IPS-NIHi7 (cell line): ENCODE data around the gene AMN.

Source experiments
- DNase-seq: peaks from one replicate; pipeline ENCODE4 v3.0.0; 2012; ENCODE audit warnings: mixed read lengths; ENCODE audit errors: extremely low spot score

AMN gene

DNA sequence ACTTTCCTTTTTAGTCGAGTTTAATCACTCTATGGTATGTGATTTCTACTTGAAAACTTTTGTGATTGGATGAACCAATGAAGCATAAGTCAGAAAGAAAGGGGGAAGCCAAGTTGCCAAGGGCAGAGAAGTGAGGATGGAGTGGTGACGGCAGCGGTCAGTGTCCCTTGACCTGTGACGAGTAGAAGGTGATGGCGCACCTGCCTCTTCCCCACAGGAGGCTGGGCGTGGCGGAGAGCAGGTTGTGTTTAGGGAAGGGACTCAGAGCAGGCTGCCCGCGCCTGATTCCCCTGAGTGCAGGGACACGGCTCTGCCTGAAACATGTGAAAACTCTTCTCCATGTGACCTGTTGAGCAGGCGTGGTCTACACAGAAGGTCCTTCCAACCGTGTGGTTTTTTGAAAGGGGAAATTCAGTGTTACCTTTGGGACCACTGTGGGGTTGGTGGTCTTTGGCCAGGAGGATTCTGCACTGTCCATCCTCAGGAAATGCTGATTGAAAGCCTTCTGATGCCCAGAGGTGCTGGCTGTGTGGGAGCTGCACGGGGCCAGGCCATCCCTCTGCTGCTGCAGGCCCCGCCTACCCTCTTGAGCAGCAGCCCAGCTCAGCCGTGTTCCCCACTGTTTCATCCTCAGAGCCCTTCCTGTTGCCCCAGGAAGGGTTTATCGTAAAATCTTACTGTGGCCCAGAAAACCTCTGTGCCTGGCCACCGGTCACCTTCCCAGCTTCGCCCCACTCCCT is 23.5 kb upstream of the AMN start:
- DNase-seq: no peak

DNA sequence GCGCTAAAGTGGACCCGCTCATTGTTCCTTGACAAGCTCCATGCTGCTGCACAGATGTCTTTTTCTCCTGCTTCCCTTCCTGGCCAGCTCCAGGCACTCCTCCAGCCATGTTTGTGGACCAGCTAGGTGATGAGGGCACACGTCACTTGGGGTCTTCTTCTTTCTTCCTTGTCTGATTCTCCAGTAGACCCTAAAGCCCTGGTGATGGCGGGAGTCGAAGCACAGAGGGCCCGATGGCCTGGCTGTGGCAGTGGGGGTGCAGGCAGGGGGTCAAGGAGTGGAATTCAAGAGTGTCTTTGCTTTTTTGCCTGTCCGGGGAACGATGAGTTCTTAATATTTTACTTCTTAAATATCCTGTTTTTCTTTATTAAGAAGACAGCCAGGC is 23.0 kb upstream of the AMN start:
- DNase-seq: no peak

DNA sequence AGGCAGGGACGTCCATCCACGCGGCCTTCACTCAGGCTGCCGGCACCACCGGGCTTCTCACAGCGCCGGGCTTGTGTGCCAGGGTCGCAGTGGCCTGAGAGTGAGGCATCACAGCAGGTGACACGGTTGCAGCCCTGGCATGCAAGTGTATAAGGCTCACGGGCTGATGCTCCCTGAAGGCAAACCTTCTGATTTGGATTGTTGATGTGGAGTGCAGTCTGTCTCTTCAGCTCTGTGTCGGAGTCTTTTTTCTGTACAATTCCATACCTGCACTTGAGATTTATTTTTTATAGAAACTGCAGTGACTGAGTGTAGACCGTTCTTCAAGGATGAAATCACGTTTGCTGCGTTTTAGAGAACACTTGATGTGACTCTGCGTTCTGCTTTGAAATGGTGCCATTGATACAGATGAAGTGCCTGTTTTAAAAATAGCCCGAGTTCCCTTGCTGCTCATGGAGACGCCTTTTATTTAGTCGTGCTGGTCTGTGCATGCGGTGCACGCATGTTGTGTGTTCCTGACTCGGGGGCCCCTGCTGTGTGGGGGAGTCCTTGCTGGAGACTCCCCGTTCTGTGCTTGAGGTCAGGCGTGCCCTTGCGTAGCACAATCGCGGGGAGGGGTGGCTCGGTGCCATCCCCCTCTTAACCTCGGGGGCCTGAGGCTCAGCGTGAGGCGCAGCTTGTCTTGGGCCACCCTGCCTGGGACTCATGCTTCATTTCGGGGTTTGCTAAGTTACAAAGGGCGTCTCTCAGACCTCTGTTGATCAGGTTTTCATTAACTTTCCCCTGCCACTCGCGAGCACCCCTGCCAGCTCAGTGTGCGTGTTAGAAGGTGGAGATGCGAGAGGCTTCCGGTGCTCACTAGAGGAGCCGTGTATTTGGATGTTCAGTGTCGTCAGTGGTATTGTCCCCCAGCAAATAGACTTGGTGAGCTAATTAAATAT is 21.6 kb upstream of the AMN start:
- DNase-seq: no peak

DNA sequence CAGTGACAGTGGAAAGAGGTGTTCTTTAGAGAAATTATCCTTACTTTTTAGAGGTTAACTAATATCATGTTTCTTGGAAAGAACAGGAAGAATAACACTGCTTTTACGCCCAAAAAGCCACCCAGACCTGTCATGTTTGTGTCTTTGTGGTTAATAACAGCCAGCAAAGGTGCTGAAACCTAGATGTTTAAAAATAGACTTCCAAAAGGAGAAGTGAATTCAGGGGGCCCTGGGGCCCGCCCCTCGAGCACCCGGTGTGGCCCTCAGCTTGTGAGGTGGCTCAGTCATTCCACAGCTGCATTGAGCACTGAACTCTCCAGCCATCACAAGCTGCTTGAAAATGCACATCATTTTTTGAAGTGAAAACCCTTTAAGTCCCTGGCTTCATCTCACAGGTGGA is 20.8 kb upstream of the AMN start:
- DNase-seq: no peak

DNA sequence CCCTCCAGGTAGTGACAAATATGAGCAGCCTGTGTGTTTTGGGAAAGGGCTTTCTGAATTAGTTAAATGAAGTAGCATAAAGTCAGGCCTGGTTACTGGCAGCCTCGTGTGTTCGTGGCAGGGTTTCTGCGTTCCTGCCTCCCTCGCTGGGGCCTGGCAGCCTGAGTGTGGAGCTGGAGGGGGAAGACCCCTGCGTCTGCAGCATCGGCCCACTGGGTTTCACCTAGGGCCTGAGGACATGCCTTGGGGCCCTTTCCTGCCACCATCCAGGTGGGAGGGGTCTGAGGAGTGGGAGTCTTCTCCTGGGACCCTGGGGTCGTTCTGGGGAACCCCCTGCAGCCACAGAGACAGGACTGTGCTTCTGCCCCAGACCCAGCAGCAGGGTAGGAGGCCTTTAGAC is 20.4 kb upstream of the AMN start:
- DNase-seq: no peak

DNA sequence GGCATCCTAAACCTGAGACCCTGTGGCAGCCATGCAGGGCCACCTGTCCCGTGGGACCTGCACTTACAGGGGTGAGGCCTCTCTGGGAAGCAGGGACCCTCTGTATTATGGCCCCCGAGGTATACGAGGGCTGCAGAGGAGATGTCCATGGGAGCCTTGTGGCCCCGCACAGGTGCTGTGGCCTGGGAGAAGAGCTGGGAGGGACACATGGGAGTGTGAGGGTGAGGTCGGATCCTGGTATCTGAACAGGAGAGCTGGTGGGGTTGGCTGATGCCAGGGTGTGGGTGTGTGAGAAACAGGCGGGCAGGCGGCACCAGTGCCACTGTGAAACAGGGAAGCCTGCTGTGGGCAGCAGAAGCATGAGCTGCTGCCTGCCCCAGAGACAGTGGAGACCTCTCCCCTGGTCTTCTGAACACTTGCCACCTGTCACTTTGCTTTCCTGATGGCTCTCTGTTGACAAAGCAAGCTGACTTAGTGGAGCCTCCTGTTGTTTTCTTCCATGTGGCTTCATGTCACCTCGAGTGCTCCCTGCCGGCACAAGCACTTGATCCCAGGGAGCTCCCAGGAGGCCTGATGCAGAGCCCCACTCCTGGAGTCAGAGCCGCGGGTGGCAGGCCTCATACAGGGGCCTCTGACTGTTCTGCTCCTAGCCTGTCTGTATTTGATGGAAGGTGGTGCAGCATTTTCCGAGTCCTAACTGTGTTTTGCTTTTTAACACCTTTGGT is 19.8 kb upstream of the AMN start:
- DNase-seq: no peak

DNA sequence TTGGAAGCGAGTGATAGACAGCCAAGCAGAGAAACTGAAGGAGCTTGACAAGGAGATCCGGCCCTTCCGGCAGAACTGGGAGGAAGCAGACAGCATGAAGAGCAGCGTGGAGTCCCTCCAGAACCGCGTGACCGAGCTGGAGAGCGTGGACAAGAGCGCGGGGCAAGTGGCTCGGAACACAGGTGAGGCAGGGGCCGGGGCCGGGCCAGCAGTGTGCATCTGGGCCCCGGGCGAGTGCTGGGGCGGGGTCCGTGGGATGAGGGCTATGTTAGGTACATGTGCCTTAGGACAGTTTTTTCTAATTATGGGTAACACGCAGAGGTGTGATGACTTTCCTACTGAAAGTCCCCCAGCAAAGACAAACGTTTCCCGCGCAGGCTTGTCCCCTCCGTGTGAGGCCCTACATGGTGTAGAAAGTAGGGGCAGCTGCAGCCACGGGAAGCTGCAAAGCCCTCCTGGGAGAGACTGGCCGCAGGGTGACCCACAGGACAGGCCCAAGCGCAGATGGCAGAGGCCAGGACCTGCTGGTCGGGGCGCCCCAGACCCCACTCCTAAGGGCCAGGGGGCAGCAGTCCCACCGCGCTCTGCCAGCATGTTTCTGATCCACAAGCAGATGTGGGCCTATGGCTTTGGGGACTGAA is 19.1 kb upstream of the AMN start:
- no peak for DNase-seq

DNA sequence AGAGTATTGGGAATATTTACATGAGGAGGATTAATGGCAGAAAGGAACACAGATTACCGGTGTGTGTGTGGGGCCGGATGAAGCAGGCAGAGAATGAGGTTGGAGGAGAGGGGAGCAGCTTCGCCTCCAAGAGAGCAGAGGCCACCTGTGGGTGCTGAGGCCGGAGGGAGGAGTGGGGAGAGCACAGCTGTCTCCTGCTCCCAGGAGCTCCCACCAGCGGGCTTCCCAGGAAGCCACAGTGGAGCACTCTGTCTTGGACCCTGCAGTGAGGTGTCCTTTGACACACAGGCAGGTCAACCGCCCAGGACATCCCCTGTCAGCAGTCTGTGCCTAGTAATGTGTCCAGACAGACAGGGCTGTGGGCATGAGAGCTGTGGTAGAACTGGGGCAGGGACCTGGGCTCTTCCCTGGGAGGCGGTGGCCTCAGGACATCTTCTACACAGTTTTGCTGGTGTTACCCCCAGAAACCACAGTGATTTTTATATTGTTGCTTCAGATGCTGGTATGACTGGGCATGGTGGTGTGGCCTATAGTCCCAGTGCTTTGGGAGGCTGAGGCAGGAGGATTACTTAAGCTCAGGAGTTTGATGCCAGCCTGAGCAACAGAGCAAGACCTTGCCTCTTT is 18.5 kb upstream of the AMN start:
- no peak for DNase-seq

DNA sequence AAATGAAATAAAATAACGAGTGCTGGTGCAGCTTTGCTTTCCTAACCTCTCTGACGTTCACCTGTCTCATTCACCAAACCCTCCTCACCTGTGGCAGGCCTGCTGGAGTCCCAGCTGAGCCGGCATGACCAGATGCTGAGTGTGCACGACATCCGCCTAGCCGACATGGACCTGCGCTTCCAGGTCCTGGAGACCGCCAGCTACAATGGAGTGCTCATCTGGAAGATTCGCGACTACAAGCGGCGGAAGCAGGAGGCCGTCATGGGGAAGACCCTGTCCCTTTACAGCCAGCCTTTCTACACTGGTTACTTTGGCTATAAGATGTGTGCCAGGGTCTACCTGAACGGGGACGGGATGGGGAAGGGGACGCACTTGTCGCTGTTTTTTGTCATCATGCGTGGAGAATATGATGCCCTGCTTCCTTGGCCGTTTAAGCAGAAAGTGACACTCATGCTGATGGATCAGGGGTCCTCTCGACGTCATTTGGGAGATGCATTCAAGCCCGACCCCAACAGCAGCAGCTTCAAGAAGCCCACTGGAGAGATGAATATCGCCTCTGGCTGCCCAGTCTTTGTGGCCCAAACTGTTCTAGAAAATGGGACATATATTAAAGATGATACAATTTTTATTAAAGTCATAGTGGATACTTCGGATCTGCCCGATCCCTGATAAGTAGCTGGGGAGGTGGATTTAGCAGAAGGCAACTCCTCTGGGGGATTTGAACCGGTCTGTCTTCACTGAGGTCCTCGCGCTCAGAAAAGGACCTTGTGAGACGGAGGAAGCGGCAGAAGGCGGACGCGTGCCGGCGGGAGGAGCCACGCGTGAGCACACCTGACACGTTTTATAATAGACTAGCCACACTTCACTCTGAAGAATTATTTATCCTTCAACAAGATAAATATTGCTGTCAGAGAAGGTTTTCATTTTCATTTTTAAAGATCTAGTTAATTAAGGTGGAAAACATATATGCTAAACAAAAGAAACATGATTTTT is 17.1 kb upstream of the AMN start:
- no peak for DNase-seq

DNA sequence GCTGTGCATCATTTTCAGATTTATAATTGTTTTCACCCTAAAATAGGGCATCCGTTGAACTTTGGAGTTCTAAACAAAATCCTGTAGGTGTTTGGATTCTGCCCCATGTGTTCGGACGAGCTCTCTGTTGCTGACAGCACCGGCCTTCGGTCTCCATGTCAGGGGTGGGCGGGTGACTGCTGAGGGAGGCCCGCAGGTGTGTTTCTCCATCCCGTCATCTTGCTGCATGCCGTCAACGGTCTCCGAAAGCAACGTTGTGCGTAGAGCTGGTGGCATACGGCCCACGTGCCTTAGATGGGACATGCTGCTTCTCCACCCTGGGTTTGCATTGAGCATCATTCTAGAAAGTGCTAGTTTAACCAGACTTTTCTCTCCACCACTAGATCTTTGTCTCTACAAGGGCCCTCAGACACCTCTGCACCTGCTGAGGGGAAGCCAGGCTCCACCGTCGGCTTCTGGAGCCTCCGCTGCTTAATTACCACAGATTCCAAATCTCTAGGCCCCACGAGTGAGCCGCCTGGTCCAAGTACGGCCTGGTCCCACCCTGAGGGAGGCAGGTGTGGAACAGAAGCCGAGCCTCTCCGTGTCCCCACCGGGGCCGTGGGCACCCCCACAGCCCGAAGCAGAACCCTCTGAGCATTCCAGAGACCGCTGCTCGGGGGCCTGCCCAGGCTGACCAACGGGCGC is 15.7 kb upstream of the AMN start:
- DNase-seq: no peak

DNA sequence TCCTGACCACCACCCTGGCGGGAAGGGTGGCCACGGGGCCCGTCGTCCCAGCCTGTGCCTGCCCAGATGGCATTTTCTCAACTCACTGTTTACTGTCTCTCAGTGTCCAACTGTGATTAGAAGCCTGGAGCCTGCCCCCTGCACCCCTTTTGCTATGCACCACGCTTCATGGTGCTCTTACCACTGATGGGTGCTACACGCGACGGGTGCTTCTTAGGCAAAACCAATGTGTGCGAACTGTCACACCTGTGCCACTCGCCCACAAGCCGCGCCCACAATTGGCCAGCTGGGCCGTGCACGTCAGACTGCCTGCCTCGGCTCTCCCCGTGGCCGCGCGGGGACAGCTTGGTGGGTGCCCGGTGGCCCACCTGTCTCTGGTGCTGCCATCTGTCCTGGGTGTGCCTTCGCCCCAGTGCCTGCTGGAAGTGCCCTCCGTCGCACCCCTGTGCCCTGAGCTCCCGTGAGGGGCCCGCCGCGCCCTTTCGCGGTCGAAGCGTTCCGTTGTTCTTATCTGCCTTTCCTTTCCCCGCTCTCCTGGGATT is 15.1 kb upstream of the AMN start:
- no peak for DNase-seq

DNA sequence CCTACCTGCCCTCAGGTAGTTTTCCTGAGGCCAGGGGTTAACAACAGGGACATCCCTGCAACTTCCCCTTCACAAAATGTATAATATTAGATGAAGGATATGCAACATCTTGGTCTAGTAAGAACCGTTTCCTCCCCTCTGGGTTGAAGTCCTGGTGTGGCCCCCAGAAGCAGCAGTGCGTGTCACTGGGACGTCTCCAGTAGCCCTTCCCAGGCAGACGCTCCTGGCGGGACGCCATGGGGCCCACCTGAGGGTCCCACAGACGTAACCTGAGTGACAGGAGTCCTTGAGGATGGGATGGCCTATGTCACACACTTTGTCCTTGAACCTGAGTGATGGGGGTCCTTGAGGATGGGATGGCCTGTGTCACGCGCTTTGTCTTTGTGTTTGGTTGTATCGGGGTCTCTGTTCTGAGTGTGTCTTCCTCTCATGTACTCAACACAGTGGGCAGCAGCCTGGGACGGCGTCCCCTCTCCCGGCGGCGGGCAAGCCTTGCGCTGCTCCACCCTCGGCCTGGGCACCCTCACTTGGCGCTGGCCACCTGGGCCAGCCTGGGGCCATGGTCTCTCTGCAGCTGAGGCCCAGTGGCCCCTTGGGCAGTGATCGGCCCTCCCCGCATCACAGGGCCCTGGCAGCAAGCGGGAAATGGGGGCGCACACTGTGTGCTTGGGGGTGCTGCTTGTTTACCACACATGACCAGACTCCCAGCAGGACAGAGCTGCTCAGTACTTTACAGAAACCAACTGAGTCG is 14.3 kb upstream of the AMN start:
- no peak for DNase-seq

DNA sequence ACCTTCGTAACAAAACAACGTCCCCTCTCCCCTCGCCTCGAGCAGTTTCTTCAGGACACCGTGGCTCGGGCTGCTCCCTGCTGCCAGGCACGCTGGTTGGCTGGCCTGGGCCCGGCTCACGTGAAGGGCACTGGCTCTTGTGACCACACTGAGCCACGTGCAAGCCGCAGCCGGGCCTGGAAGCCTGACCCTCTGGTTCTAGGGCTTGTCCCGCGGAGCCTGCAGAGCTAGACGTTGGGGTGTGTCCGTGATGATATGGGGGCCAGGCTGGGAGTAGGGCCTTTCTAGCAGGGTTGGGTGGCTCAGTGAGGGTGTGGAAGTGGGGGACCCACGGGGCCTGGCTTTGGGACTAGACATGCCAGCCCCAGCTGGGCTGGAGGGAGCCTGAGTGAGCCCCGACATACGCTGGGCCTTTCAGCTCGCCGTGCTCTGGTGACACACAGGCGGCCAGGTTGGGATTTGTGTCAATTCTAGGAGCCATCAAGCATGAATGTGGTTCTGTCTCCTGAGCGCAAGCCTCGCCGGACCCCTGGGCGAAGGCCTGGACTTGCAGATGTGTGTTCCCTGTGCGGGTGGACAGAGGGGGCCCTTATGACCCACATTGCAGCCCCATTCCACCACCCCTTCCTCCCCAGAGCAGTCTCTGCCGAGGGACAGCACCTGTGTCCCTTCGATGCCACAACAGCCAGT is 13.6 kb upstream of the AMN start:
- DNase-seq: no peak

DNA sequence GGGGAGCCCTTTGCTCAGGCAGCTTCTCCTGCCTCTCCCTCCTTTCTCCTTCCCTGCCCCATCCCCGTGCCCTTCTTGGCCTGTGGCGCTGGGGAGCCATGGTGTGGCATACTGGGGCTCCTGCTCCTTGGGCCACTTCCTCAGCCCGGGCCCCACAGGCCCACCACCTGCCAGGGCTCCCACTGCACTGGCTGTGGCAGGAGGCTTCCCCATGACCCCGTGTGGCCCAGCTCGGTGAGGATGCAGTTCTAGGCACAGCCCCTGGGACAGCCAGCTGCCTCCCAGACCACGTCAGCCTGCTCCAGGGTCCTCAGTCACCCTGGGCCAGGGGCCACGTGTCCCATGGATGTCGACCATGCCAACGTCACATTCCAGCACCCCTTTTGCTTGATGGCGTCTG is 13.0 kb upstream of the AMN start:
- DNase-seq: no peak

DNA sequence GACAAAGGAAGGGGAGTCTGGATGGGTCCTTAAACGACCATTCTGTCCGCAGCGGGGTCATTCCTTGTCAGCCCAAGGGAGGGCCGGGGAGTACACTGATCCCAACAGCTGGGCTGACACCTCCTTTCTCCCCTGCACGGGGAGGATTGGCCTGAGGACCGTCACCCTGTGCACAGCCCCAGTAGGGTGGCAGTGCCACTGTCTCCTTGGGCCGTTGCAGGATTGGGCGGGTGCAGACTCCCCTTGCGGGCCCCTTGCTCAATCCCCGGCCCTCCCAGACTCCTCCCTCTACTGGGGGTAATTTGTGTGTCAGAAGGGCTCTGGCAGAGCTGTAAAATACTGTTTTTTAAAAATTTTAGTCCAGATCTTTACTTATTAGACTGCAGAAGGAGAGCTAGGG is 12.6 kb upstream of the AMN start:
- DNase-seq: no peak

DNA sequence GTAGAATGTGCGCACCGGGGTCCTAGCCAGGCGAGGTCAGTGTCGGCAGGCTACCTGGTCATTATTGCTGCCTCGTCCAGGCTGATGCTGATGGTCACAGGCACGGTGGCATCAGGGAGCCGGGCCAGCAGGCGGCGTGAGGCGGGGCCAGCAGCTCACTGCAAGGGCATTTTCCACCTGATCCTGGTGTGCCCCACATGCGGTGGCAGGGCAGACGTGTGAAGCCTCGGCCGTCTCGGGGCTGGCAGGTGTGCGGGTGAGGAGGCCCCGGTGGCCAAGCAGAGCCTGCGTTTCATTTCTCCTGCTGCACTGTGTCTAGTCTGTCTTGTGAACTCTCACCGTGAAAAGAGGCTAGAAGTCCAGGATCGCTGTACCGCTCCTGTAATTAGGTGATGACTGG is 12.0 kb upstream of the AMN start:
- DNase-seq: no peak

DNA sequence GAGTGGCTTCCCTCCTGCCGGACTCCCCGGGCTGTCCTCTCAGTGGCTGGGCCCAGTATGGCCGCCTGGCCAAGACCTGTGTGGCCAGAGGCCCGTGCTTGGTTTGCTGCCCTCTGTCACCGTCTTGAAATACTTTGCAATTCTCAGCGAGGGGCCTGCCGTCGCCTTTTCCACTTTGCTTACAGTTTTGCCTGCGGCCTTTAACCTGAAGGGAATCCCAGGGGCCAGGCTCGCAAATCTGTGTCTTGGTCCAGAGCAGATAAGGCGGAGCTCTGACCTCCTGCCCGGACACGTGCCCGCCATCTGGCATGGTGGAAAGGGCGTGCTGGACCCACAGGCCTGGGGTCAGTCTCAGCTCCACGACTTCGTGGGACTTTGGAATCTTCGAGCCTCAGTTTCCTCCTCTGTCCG is 10.9 kb upstream of the AMN start:
- no peak for DNase-seq
